Bronchial epithelial cell (primary cell): ENCODE measurements around the gene GPR42. TPM values are rescaled to one million over a fixed set of nuclear protein-coding genes. Genes with fewer than 3 reads are reported as not detected.

Experiments
- DNase-seq: peaks from one replicate; pipeline ENCODE4 v3.0.0-alpha.2; 2010; ENCODE audit warnings: low read depth
- FAIRE-seq: peaks from 2 replicates; lab custom pipeline; 2011; peaks lifted over from hg19 to GRCh38; lab: Jason Lieb, UNC
- H3K27me3 ChIP-seq: 2 replicates; pipeline ENCODE4 v1.5.1; 2011; ENCODE audit warnings: low read length; ENCODE audit not compliant: control insufficient read depth, insufficient read depth
- H3K36me3 ChIP-seq: 2 replicates; pipeline ENCODE4 v1.5.1; 2011; ENCODE audit warnings: low read length; ENCODE audit not compliant: control insufficient read depth, insufficient read depth
- H3K4me3 ChIP-seq: 2 replicates; pipeline ENCODE4 v1.5.1; 2011; ENCODE audit warnings: mild to moderate bottlenecking, low read depth, low read length, control low read depth
- CTCF ChIP-seq: IDR thresholded peaks from 2 replicates; pipeline ENCODE4 v1.5.1; 2011; ENCODE audit warnings: mild to moderate bottlenecking, moderate library complexity, low read length, control low read depth, inconsistent platforms; ENCODE audit not compliant: insufficient read depth, severe bottlenecking
- total RNA-seq: library from RNA; depleted of rRNA; stranded (reverse); fragments of >200 nt; gene quantifications from 2 replicates; pipeline ENCODE4 v1.2.1, GENCODE V29; 2014

Gene GPR42
- total RNA-seq, 1 donor from 2014 or later = not detected

- no peak overlapping the region for H3K4me3 ChIP-seq
- H3K36me3 ChIP-seq = no peaks in the 10 kb centered on the region
- no peak for TF ChIP-seq CTCF
- FAIRE-seq (peak; percentile 52), DNase-seq (no peak)
- H3K27me3 ChIP-seq = no peaks in the 10 kb centered on the region
Observed at GRCh38 chr19:35337097-35337983, 33.5 kb upstream of the GPR42 start.

GRCh38 chr19:35337984-35338296 lies 32.9 kb upstream of the GPR42 start:
- TF ChIP-seq CTCF = no peak
- FAIRE-seq (no peak), DNase-seq (no peak)
- Histone ChIP-seq H3K4me3 (no peak overlapping the region), H3K27me3 (no peaks in the 10 kb centered on the region), H3K36me3 (no peaks in the 10 kb centered on the region)

- DNase-seq = no peak
- no peak for FAIRE-seq
- no peak overlapping the region for H3K4me3 ChIP-seq
- no peaks in the 10 kb centered on the region for H3K36me3 ChIP-seq
- no peaks in the 10 kb centered on the region for H3K27me3 ChIP-seq
- TF ChIP-seq CTCF = no peak
Observed at GRCh38 chr19:35340431-35340830, 30.4 kb upstream of the GPR42 start.

- H3K4me3 ChIP-seq = no peak overlapping the region
- DNase-seq = no peak
- TF ChIP-seq CTCF = no peak
- H3K27me3 ChIP-seq = no peaks in the 10 kb centered on the region
- no peak for FAIRE-seq
- no peaks in the 10 kb centered on the region for H3K36me3 ChIP-seq
Observed at GRCh38 chr19:35341006-35341405, 29.9 kb upstream of the GPR42 start.

- Histone ChIP-seq H3K4me3 (no peak overlapping the region), H3K36me3 (no peaks in the 10 kb centered on the region), H3K27me3 (no peaks in the 10 kb centered on the region)
- no peak for TF ChIP-seq CTCF
- DNase-seq = no peak
- FAIRE-seq = no peak
Observed at GRCh38 chr19:35341565-35342225, 29.2 kb upstream of the GPR42 start.
